GDM1 (cell line): Measurements from ENCODE around the gene SIL1.
"Not testable (repeated sequence)": the region's sequence is repeated elsewhere in the genome, so short reads cannot be mapped to it uniquely, and the experiment has no call there.

Experiments
- DNase-seq: peaks from one replicate; lab custom pipeline; 2025; lab: John Stamatoyannopoulos, UW

The SIL1 gene

DNA sequence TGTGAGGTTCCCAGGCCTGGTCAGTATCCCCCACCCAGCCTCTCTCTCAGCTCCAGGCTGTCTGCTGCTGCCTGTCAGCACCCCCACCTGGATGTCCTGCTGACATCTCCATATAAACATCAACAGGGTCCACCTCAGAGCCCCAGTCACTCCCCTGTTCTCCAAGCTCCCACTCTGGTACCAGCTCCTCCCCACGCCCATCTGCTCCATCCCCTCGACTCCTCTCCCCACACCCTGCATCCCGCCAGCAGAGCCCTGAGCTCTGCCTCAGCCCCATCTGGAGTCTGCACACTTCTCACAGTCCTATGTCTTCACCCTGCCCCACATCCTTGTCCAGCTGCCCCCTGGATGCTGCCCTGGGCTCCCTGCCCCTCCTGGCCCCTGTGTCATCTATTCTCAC, 255.3 kb downstream of the SIL1 start:
- DNase-seq = no peak

DNA sequence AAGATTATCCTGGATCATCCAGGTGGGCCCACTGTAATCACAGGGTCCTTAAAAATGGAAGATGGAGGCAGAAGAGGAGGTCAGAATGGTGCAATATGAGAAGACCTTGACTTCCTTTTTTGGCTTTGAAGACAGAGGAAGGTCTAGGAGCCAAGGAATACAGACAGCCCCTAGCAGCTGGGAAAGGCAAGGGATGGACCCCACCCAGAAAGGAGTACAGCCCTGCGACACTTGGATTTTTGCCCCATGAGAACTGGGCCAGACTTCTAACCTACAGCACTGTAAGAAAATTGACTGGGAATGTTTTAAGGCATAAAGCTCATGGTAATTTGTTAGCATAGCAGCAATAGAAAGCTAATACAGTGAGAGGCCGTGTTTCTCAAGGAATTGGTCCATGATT, 256.1 kb downstream of the SIL1 start:
- DNase-seq = no peak

DNA sequence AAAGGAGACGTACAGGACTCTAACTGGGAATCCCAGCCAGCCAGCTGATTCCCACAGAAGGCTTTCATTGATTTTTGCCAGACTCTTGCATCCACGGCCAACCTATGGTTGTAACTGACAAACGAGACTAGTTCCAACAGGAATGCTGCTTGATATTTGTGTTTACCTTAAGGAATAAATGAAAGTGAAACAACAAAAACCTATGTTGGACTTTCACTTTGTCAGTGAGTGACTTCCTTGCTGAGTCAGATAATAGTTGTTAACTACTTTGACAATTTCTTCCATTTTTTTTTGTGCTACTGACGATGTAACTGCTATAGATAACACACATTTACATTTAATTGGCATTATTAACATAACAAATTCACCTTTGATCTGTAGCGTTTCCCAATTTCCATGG, 259.6 kb downstream of the SIL1 start:
- no peak for DNase-seq

DNA sequence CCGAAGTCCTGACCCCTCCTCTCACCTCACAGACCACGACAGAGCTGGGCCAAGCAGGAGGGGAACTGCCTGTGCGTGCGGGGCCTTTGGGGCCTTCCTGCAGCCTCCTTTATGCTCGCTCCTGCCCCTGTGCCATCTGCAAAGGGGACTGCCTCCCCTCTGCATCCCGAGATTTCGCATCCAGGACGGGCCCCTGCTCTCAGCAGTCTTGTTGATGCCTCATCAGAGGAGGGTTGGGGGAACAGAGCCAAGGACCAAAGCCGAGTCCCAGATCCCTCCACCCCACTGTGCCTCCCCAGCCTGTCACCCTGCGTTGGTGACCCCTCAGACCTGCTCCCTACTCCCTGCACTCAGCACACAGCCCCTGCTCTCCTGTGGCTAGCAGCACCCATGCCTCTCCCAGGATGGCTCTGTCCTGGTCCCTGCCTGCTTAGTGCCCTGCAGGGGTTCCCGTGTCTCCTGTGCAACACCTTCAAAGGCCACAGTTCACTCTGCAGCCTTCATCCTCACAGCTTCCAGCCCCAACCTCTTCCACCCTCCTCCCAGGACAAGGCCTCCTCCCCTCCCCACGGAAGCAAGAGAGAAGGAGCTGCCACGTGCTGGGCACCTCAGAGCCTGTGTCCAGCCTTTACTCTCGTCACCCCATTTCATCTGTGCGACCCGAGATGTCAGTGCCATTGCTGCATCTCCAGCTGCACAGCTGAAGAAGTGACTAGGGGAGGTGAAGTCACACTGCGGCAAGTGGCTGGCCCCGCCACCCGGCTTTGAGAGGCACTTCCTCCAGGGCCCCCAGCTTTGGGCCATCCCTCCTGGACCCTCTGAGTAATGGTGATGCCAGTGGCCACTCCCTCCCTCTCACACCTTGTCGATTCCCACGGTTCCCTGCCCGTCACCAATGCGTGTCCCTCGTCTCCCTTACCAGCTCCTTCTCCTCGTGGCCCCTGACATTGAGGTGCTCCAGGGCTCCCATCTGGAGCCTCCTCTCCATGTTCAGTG, 260.5 kb downstream of the SIL1 start:
- DNase-seq = no peak

DNA sequence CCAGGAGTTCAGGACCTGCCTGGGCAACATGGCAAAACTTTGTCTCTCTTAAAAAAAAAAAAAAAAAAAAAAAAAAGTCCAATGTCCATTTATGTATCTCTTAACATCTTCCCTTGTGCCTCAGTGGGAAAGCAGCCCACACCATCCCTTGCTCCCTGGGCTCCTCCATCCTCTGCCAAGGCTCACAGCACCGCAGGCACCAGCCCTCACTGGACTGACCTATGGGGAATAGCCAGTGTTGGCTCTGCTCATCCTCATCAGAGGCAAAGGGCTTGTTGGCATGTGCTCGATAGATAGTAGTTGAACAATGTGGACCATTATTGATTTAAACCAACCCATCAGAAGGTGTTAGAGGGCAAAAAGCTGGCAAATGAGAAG, 261.2 kb downstream of the SIL1 start:
- no peak for DNase-seq

DNA sequence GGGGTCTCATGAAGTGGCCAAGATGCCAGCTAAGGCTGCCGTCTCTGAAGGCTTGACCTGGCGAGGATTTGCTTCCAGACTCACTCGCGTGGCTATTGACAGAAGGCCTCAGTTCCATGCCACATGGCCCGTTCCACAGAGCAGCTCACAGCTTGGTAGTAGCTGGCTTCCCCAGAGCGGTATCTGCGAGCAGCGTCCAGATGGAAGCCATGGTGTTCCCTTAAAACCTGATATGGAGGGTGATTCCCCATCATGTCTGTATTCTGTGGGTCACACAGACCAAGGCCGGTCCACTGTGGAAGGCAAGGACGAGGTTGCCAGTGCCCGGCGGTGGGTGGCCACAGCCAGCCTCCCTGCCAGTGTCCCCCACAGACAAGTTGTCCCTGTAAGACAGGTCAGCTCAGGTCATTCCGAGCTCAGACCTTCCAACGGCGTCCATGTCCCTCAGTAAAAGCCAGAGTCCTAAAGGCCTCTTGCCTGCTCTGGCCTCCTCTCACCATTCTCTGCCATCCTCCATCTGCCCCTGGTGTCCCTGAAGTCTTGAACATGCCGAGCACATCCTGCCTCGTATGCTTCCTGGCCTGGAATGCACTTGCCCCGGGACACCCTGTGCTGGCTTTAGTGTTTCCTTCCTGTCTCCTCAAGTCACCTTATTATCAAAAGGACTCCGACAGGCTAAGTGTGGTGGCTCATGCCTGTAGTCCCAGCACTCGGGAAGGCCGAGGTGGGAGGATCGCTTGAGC, 261.8 kb downstream of the SIL1 start:
- DNase-seq = no peak

DNA sequence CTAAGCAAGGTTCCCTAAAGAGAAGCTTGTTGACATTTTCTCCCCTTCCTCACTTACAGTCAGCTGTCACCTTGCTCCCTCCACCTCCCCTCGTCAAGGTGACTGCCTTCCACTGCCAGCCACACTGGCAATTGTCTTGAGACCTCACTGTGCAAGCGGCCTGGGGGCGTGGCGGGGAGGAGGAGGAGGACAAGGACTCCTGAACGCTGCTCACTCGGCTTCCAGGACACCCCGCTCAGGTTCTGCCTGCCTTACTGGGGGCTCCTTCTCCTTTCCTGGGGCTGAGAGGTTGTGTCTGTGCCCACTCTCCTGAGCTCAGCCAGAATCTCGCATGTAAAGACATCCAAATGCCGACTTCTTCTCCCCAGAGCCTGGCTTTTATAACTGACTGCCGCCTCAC, 262.7 kb downstream of the SIL1 start:
- DNase-seq = no peak

DNA sequence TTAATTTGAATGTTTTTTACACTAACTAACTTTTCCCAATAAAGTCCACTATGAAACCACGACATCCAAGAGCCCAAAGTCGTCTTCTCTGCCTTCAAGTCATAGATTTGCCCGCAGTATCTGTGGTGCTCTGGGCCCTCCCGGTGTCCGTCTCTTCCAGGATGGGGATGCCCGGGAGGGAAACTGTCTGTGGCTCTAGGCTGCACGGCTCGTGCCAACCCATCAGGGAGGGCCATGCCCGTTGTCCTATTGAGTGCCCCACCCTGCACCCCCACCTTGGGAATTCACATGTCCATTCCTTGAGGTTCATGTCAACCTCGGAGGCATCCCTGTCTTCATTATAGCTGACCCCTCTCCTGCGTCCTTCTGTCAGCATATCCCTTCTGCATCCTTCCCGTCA, 263.2 kb downstream of the SIL1 start:
- DNase-seq = no peak

DNA sequence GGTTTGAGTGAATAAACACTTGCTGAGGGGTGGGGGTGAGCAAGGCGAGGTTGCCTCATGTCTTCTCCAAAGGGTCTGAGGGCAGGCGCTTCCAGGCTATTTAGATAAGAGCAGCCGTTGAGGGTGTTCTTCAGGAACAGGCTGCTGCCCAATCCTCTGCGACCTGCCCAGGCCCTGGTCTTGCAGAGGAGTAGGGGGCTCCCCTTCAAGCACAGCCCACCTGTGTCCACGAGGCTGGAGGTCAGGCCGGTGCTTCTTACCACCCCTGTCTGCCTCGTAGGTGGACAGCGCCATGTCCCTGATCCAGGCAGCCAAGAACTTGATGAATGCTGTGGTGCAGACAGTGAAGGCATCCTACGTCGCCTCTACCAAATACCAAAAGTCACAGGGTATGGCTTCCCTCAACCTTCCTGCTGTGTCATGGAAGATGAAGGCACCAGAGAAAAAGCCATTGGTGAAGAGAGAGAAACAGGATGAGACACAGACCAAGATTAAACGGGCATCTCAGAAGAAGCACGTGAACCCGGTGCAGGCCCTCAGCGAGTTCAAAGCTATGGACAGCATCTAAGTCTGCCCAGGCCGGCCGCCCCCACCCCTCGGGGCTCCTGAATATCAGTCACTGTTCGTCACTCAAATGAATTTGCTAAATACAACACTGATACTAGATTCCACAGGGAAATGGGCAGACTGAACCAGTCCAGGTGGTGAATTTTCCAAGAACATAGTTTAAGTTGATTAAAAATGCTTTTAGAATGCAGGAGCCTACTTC, 264.5 kb downstream of the SIL1 start:
- no peak for DNase-seq

DNA sequence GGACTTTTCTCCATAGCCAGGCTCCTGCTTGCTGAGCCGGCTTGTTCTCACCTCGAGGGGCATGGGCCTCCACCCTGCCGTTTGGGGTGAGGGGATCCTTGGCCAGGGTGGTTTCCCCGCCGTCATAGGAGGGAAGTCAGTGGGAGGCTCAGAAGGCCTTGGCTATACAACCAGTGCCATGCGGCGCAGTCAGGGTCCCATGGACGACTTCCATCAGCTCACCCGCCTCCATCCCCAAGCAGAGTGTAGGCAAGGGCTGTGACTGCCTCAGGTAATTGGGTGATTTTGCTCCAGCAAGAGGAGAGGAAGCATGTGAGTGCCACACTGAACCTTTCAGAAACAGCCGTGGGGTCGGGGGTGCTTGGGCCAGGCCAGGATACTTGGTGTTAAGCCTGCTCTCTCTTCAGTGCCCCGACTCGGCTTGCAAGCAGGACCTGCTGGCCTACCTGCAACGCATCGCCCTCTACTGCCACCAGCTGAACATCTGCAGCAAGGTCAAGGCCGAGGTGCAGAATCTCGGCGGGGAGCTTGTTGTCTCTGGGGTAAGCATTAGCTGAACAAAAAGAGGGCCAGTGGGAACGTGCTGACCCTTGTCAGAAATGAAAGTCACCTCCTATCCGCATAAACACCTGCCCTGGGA, 265.9 kb downstream of the SIL1 start:
- DNase-seq = no peak

DNA sequence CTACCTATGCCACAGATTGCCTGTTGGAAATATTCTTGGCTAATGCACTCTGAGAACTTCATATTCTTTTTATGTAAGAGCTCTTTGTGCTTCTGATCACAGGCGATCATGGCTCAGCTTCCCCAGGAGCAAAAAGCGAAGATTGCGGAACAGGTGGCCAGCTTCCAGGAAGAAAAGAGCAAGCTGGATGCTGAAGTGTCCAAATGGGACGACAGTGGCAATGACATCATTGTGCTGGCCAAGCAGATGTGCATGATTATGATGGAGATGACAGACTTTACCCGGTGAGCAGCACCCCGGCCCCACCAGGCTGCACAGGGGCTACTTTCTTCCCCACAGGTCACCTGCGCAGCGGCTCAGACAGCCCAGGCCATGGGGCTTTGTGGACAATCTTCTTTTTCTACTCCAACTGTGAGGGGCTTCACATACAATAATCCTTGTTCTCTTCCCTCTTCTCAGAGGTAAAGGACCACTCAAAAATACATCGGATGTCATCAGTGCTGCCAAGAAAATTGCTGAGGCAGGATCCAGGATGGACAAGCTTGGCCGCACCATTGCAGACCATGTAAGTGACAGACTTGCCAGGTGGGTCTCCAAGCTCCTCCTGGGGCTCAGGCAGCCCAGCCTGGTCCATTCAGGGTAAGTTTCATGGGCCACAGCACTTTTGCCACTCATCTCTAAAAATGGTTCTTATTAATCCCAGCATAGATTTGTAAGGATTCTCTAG, 267.6 kb downstream of the SIL1 start:
- DNase-seq = no peak

DNA sequence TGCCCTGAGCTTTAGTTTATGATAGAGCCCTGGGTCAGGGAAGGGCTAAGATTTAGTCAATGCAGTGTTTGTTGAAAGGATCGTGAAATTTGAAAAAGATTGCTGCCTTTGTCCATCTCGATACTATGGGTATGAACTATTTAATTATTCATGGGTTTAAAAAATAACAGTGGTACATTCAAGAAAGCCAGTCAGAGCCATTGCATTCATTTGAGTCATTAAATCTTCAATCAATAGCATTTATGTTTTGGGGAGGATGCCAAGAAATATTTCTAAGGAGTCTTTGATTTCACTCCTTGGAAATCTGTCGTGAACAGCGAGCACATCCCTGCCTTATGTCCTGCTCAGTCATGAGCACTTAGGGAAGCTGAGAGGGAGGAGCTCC, 268.6 kb downstream of the SIL1 start:
- no peak for DNase-seq

DNA sequence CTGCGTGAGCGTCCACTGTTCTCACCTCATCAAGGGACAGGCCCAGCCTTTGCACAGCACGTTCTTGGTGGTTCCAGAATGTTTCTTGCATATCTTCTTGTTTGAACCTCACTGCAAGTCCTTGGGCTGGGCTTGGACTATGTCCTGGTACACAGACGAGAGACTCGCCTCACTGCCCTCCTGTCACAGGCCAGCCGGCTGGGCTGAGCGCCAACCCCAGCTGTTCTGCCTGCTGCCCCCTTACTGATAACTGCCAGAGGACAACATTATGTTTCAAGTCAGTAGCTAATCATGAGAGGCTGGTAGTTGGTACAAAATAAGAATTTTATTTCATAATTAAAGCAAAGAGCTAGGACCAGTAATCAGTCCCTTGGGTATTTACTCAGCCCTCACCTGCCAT, 270.2 kb downstream of the SIL1 start:
- no peak for DNase-seq

DNA sequence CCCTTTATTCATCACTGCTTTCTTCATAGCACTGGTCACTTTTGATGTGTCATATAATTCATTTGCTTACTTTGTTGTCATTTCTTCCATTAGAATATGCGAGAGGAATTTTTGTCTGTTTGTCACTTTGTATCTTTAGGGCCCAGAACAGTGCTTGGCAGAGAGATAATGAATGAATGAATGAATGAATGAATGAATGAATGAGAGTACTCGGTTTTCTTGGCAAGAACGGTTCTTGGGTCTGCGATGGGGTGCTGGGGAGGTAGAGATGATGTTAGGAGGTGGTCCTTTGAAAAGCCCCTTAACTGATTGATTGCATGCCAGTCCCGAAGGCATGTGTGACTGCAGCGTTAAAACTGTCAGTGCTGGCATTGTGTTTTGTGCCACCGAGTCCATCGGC, 270.6 kb downstream of the SIL1 start:
- DNase-seq = no peak

DNA sequence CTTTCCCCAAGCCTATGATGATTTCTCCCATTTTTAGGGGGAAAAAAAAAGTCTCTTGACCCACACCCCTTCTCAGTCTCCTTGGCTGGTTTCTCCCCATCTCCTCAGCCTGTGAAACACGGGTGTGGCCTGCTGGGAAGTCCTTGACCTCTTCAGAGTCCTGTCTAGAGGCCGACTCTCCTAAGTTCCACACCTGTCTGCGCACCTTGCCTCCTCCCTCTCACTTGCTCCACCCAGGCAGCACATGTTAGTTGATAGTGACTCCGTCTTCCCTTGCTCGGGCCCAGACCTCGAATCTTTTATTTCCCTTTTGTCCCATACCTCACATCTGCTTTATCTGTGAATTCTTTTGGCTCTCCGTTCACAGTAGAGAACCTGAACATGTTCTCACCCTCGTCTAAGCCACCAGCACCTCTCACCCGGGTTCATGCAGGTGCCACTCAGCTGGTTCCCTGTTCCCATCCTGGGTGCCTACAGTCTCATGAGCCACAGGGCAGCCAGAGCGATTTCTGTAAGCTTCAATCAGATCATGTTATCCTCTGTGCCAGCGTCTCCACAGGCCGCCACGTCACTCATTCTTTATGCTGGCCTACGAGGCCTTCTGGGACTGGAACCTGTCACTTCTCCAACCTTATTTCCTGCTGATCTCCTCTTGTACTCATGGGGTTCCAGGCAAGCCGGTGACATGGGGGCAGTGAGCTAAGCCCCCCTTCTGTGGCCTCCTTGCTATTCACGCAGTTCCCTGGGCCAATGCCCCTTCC, 271.3 kb downstream of the SIL1 start:
- DNase-seq = no peak

DNA sequence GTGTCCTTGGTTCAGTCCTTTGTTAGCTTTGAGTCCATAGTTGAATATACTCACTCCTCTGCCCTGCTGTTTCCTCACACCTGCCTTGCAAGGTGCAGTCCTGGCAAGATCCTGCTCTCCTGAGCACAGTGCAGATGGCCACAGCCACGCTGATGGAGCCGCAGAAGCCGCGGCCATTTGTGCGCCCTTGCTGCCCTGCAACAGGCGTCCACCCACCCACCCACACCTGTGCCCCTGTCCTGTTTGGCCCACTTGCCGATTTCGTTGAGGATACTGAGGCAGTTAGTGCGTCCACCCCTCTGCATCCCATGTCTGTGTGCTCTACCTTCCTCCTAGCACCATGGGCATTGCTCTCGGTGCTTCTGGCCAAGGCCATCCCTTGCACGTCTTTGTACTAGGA, 271.9 kb downstream of the SIL1 start:
- DNase-seq = no peak

DNA sequence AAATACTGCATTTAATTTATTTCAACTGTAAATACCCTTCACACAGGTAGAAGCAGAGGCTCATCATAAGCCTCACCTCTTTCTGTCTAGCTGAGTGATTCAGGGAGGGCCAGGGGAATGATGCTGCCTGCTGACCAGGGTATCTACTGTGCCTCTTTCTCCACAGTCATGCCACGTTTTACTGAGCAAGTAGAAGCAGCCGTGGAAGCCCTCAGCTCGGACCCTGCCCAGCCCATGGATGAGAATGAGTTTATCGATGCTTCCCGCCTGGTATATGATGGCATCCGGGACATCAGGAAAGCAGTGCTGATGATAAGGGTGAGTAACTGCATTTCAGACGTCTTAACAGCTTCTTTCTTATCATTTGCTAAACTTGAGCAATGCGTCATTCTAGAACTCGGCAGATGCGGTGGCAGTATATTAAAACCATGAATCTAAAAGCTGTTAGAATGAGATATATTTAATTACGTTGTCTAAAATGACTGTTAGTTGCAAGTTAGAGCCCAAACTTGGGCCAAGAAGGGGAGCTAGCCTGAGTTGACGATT, 273.0 kb downstream of the SIL1 start:
- DNase-seq = no peak

DNA sequence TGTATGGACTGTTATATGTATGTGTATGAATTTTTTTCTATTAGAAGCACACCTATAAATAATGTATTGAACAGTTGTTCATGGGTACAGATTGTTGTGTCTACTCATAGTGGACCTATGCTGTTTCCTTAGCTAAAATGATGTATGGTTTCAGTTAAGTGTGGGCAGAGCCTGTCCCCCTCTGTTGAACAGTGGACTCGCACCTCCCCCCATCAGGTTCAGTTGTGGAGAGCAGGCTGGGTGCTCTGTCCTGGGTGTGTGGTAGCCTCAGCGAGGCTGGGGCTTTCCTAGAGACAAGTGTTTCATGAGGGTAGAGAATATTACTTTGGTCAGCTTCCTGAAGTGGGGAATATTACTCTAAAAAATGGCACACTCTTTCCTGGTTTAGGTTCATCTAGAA, 275.7 kb downstream of the SIL1 start:
- DNase-seq = no peak

DNA sequence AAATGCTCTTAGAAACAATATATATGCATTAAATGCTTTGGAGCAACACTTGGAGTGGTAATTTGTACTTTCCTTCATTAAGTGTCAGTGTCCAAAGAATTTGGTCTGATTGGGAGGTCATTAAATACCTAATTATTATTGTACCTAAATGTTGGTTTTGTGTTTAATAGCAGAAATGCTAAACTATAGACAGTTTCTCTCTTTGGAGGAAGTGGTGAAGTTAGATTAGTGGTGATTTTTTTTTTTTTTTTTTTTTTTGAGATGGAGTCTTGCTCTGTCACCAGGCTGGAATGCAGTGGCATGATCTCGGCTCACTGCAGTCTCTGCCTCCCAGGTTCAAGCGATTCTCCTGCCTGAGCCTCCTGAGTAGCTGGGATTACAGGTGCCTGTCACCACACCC, 276.8 kb downstream of the SIL1 start:
- not testable (repeated sequence) for DNase-seq

DNA sequence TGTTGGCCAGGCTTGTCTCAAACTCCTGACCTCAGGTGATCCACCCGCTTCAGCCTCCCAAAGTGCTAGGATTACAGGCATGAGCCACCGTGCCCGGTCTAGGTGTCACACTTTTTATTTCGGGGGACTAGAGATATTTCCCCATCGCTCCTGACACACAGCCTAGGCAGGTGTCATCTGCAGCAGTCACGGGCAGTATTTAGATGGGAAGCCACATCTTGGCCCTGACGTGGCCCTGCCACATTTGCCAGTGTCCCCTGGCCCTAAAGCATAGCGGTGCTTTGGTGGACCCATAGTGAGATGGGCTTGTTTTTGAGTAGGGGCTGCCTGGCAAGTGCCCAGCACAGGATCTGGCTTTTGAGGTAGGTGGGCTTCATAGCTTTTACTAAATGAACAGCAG, 278.0 kb downstream of the SIL1 start:
- no peak for DNase-seq
